Heart left ventricle (tissue), 13 donors: ENCODE results near the gene ATCAY.

Experiments
- POLR2A ChIP-seq, 2 donors: fragments of 450-650 bp; IDR thresholded peaks; one replicate each; pipeline ENCODE4 v1.6.1; 2017; ENCODE audit warnings: antibody characterized with exemption in 2 of 2, mild to moderate bottlenecking in 2 of 2, moderate library complexity in 2 of 2
- TF ChIP-seq, protein P1 (sequence below), 12 donors: fragments of 200-600 bp; sonication (generic) in 4 of 12; IDR thresholded peaks; one replicate each; pipeline versions ENCODE4 v1.5.0 to v1.8.0; 2018 to 2022; ENCODE audit warnings: antibody characterized with exemption in 12 of 12, mild to moderate bottlenecking in 5 of 12
- donor health status: ischemic (EF 13 %, LVEDD 7.1; RV severe dilation, severe dysfunction).
- donor health status: DM: no; HTN: yes; CAD: no.
- donor health status: DM: no; HTN: no; CAD: no.
- donor health status: ischemic (EF 25% LVEDD 6.9; RV normal size, moderate dysfunction).
- donor health status: ischemic (EF 25% LVEDD 5.7; RV mildly dilated, moderate dysfunction).
- donor health status: ischemic (EF 35%, LVEDD 5.7; RV mildly dilated, moderate dysfunction).
- donor health status: nonischemic (EF 11% LVEDD 7.7; RV severe dilation, severe dysfunction).
- donor health status: DM: yes; HTN: yes; CAD: no.
- donor health status: PGD.
- donor health status: ischemic (EF 29% LVEDD 5.4; RV normal size, mild dysfunction).
- donor health status: nonischemic (EF 23%, LVEDD 6.1; RV moderate dilation, normal function).

DNA sequence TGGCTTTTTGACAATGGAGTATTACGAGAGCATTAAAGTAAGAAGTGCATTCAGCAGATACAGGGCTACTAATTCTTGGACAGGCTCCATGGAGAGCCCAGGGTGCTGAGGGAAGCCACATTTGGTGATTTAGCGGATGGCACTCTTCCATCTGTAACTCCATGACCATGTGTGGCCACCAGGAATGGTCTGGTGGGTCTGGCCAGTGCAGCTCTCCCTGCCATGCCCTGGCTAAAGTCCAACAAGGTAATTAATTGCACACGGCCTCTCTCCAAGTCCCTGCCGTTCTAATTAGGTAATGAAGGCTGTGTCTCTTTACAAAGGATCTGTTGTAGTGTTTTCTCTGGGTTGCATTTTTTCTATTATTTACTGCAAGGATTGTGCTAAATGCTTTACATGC is 7.3 kb upstream of the ATCAY start:
- no peak for TF ChIP-seq POLR2A (IDR thresholded peaks at IDR 0.05)
- TF ChIP-seq, protein P1, sequence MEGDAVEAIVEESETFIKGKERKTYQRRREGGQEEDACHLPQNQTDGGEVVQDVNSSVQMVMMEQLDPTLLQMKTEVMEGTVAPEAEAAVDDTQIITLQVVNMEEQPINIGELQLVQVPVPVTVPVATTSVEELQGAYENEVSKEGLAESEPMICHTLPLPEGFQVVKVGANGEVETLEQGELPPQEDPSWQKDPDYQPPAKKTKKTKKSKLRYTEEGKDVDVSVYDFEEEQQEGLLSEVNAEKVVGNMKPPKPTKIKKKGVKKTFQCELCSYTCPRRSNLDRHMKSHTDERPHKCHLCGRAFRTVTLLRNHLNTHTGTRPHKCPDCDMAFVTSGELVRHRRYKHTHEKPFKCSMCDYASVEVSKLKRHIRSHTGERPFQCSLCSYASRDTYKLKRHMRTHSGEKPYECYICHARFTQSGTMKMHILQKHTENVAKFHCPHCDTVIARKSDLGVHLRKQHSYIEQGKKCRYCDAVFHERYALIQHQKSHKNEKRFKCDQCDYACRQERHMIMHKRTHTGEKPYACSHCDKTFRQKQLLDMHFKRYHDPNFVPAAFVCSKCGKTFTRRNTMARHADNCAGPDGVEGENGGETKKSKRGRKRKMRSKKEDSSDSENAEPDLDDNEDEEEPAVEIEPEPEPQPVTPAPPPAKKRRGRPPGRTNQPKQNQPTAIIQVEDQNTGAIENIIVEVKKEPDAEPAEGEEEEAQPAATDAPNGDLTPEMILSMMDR (IDR thresholded peaks at IDR 0.05) = no peak
